Endodermal cell (in vitro differentiated cells): ENCODE measurements around the gene LRMDA. TPM values are rescaled to one million over a fixed set of nuclear protein-coding genes. Genes with fewer than 3 reads are reported as not detected.

ENCODE experiments used
- DNase-seq: peaks from one replicate; pipeline ENCODE4 v3.0.0-alpha.2; 2017
- H3K27ac ChIP-seq: 2 replicates; pipeline ENCODE4 v1.5.1; 2013; ENCODE audit warnings: mild to moderate bottlenecking, low read depth, low read length, moderate library complexity
- H3K27me3 ChIP-seq: 2 replicates; pipeline ENCODE4 v1.6.1; 2013; ENCODE audit warnings: mild to moderate bottlenecking, low read length, moderate library complexity; ENCODE audit not compliant: insufficient read depth, control insufficient read depth, poor library complexity, severe bottlenecking
- H3K36me3 ChIP-seq: 2 replicates; pipeline ENCODE4 v1.7.0; 2013; ENCODE audit warnings: mild to moderate bottlenecking, low read length, moderate library complexity; ENCODE audit not compliant: control insufficient read depth, insufficient read depth
- H3K4me1 ChIP-seq: one replicate; pipeline ENCODE4 v1.7.0; 2013; ENCODE audit warnings: low read length; ENCODE audit not compliant: control insufficient read depth, insufficient read depth
- H3K4me3 ChIP-seq: 2 replicates; pipeline ENCODE4 v1.5.1; 2013; ENCODE audit warnings: mild to moderate bottlenecking, low read length, moderate library complexity
- H3K9ac ChIP-seq: 2 replicates; pipeline ENCODE4 v1.6.1; 2013; ENCODE audit warnings: mild to moderate bottlenecking, low read length, moderate library complexity; ENCODE audit not compliant: poor library complexity, severe bottlenecking; ENCODE audit errors: extremely low read depth
- H3K9me3 ChIP-seq: 2 replicates; pipeline ENCODE4 v1.6.1; 2013; ENCODE audit warnings: mild to moderate bottlenecking, low read length, moderate library complexity; ENCODE audit not compliant: control insufficient read depth
- H3K27ac Mint-ChIP-seq: 2 replicates; pipeline ENCODE4 v1.8.0; 2020; ENCODE audit warnings: mixed read lengths
- H3K27me3 Mint-ChIP-seq: 2 replicates; pipeline ENCODE4 v1.8.0; 2021; ENCODE audit warnings: mild to moderate bottlenecking, mixed read lengths; ENCODE audit not compliant: insufficient read depth
- H3K36me3 Mint-ChIP-seq: 2 replicates; pipeline ENCODE4 v1.8.0; 2020; ENCODE audit warnings: low read depth, mixed read lengths
- H3K4me1 Mint-ChIP-seq: 2 replicates; pipeline ENCODE4 v1.8.0; 2020; ENCODE audit warnings: mixed read lengths
- H3K4me3 Mint-ChIP-seq: 2 replicates; pipeline ENCODE4 v1.8.0; 2020; ENCODE audit warnings: mild to moderate bottlenecking, moderate library complexity, mixed read lengths
- H3K9me3 Mint-ChIP-seq: 2 replicates; pipeline ENCODE4 v1.8.0; 2020; ENCODE audit warnings: mild to moderate bottlenecking, mixed read lengths
- CTCF ChIP-seq: fragments of 200-600 bp; sonication (generic); conservative IDR thresholded peaks from 2 replicates; pipeline ENCODE4 v1.5.0; 2021; ENCODE audit warnings: antibody characterized with exemption, mild to moderate bottlenecking
- WGBS, 2 experiments: methylation state at CpG; one replicate each; pipeline versions ENCODE4 v1.1.5 to v1.1.7; 2013; ENCODE audit warnings: missing lambda C conversion rate in 2 of 2, mixed read lengths in 1 of 2; ENCODE audit not compliant: insufficient coverage in 1 of 2, insufficient read length in 1 of 2; 5-methylcytosine and 5-hydroxymethylcytosine counted together
- total RNA-seq, 2 donors: library from RNA; stranded (reverse); fragmentation: NEBNext Ultra II Directional in 1 of 2; extraction: Animal tissue kit (Norgen Biotek cat#: 25700) in 1 of 2; gene quantifications; 2 replicates in 1 of 2; 3 replicates in 1 of 2; pipeline ENCODE4 v1.2.1, GENCODE V29; 2021

The LRMDA gene
- total RNA-seq, 2 donors from 2014 or later: 1.7 to 5.1 TPM

GRCh38 chr10:75647675-75648074 lies 216.3 kb downstream of the LRMDA start:
- H3K4me1 ChIP-seq: no peaks in the 10 kb centered on the region
- no peak overlapping the region for H3K4me3 ChIP-seq
- peaks cover 49% of the 10 kb centered on the region for H3K27me3 ChIP-seq
- H3K9me3 ChIP-seq: no peaks in the 10 kb centered on the region
- WGBS, 2 experiments: 81% methylated on average over 3 of the region's 3 CpGs; no CpG with 5 or more reads in 1 of the 2 experiments
- Mint-ChIP-seq H3K9me3 (no peaks in the 10 kb centered on the region), H3K27ac (no peak overlapping the region), H3K36me3 (no peaks in the 10 kb centered on the region), H3K4me1 (peaks cover 2% of the 10 kb centered on the region), H3K4me3 (no peak overlapping the region), H3K27me3 (peaks cover 34% of the 10 kb centered on the region)
- no peaks in the 10 kb centered on the region for H3K36me3 ChIP-seq
- DNase-seq: no peak
- no peak overlapping the region for H3K27ac ChIP-seq
- no peak for TF ChIP-seq CTCF
- no peak overlapping the region for H3K9ac ChIP-seq

GRCh38 chr10:75648351-75648750 lies 216.9 kb downstream of the LRMDA start:
- Mint-ChIP-seq H3K9me3 (no peaks in the 10 kb centered on the region), H3K27ac (no peak overlapping the region), H3K4me3 (no peak overlapping the region), H3K4me1 (peaks cover 2% of the 10 kb centered on the region), H3K36me3 (no peaks in the 10 kb centered on the region), H3K27me3 (peaks cover 34% of the 10 kb centered on the region)
- no peak for TF ChIP-seq CTCF
- Histone ChIP-seq H3K27ac (no peak overlapping the region), H3K9me3 (no peaks in the 10 kb centered on the region), H3K9ac (no peak overlapping the region), H3K4me1 (no peaks in the 10 kb centered on the region), H3K4me3 (no peak overlapping the region), H3K27me3 (peaks cover 52% of the 10 kb centered on the region), H3K36me3 (no peaks in the 10 kb centered on the region)
- WGBS, 2 experiments: 80 to 81% methylated on average over 2 to 3 of the region's 3 CpGs
- DNase-seq: no peak

DNA sequence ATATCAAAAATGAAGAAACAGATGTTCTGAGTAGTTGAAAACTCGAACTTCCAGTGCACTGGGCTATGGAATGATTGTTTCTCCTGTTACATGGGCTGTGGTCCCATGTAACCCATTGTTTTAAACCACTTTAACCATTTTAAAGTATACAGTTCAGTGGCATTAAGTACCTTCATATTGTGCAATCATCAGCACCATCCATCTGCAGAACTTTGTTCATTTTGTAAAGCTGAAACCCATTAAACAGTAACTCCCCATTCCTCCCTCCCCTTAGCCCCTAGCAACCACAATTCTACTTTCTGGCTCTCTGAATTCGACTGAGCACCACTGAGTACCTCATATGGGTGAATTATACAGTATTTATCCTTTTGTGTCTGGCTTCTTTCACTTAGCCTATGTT lies 217.4 kb downstream of the LRMDA start:
- H3K36me3 Mint-ChIP-seq: no peaks in the 10 kb centered on the region
- Histone ChIP-seq H3K9ac (no peak overlapping the region), H3K4me1 (no peaks in the 10 kb centered on the region), H3K9me3 (no peaks in the 10 kb centered on the region), H3K27me3 (peaks cover 52% of the 10 kb centered on the region), H3K27ac (no peak overlapping the region), H3K36me3 (no peaks in the 10 kb centered on the region), H3K4me3 (no peak overlapping the region)
- WGBS, 2 experiments: 73% methylated on average over 2 of the region's 2 CpGs; no CpG with 5 or more reads in 1 of the 2 experiments
- DNase-seq: no peak
- H3K4me3 Mint-ChIP-seq: no peak overlapping the region
- no peak for TF ChIP-seq CTCF
- H3K27me3 Mint-ChIP-seq: peaks cover 34% of the 10 kb centered on the region
- no peak overlapping the region for H3K27ac Mint-ChIP-seq
- peaks cover 2% of the 10 kb centered on the region for H3K4me1 Mint-ChIP-seq
- no peaks in the 10 kb centered on the region for H3K9me3 Mint-ChIP-seq
